K562 (cell line): Measurements from ENCODE around the gene GPATCH11. TPM values are rescaled to one million over a fixed set of nuclear protein-coding genes. Genes with fewer than 3 reads are reported as not detected.

Source experiments
- CEBPB ChIP-seq: fragments of 450-650 bp; IDR thresholded peaks from 2 replicates; pipeline ENCODE4 v1.6.1; 2016; ENCODE audit warnings: missing genetic modification characterization, missing compliant biosample characterization
- COPS2 ChIP-seq: fragments of 450-650 bp; conservative IDR thresholded peaks from 2 replicates; pipeline ENCODE4 v1.6.1; 2016; ENCODE audit warnings: mild to moderate bottlenecking, moderate library complexity
- E2F8 ChIP-seq: fragments of 450-650 bp; IDR thresholded peaks from 2 replicates; pipeline ENCODE4 v1.7.1; 2018; ENCODE audit warnings: mild to moderate bottlenecking, low read depth; ENCODE audit not compliant: partially characterized antibody
- FIP1L1 ChIP-seq: fragments of 200-400 bp; formaldehyde crosslinking; IDR thresholded peaks from 2 replicates; pipeline ENCODE4 v1.6.1; 2018; ENCODE audit warnings: mild to moderate bottlenecking, low read depth, low read length; ENCODE audit not compliant: poor library complexity, severe bottlenecking
- FOXJ3 ChIP-seq: sonication (generic); formaldehyde crosslinking; IDR thresholded peaks from 2 replicates; pipeline ENCODE4 v1.4.0; 2020; ENCODE audit warnings: mild to moderate bottlenecking, missing genetic modification reagents
- HEY1 ChIP-seq: fragments of 250-450 bp; sonication (Bioruptor Pico); IDR thresholded peaks from 2 replicates; pipeline ENCODE4 v1.5.0; 2020; ENCODE audit warnings: mild to moderate bottlenecking, moderate library complexity, borderline replicate concordance
- HNRNPK ChIP-seq: fragments of 200-400 bp; formaldehyde crosslinking; IDR thresholded peaks from one replicate; pipeline ENCODE4 v1.6.1; 2018; ENCODE audit warnings: mild to moderate bottlenecking, low read depth, low read length; ENCODE audit not compliant: poor library complexity, severe bottlenecking
- MCM2 ChIP-seq: fragments of 450-650 bp; IDR thresholded peaks from 2 replicates; pipeline ENCODE4 v1.6.1; 2017; ENCODE audit warnings: low read depth, mild to moderate bottlenecking
- MEF2A ChIP-seq: IDR thresholded peaks from 2 replicates; pipeline ENCODE4 v1.6.1; 2011; ENCODE audit warnings: low read depth, mild to moderate bottlenecking, low read length, moderate library complexity; ENCODE audit not compliant: control insufficient read depth
- MXD1 ChIP-seq: fragments of 250-450 bp; sonication (Bioruptor Pico); IDR thresholded peaks from 2 replicates; pipeline ENCODE4 v1.8.0; 2021; ENCODE audit warnings: borderline replicate concordance, mild to moderate bottlenecking, moderate library complexity; ENCODE audit not compliant: poor library complexity, severe bottlenecking
- NCOA4 ChIP-seq: fragments of 450-650 bp; IDR thresholded peaks from 2 replicates; pipeline ENCODE4 v1.6.1; 2018; ENCODE audit warnings: mild to moderate bottlenecking; ENCODE audit not compliant: partially characterized antibody
- POLR2H ChIP-seq: IDR thresholded peaks from 2 replicates; pipeline ENCODE4 v1.6.1; 2016; ENCODE audit warnings: missing genetic modification characterization, low read depth, mild to moderate bottlenecking, control low read depth, missing compliant biosample characterization, moderate library complexity
- TSC22D4 ChIP-seq: fragments of 450-650 bp; IDR thresholded peaks from 2 replicates; pipeline ENCODE4 v1.6.1; 2016; ENCODE audit warnings: missing genetic modification characterization, missing biosample characterization, control low read depth
- ZKSCAN8 ChIP-seq: fragments of 200-800 bp; sonication (Bioruptor generic); IDR thresholded peaks from 2 replicates; pipeline ENCODE4 v1.6.1; 2016; ENCODE audit warnings: missing genetic modification characterization, missing compliant biosample characterization
- ZNF695 ChIP-seq: fragments of 450-650 bp; formaldehyde crosslinking; IDR thresholded peaks from 2 replicates; pipeline ENCODE4 v1.4.0; 2020; ENCODE audit warnings: mild to moderate bottlenecking, moderate library complexity
- polyA plus RNA-seq, 8 experiments: library from polyadenylated mRNA; depleted of rRNA in 4 of 8; stranded (reverse) in 5 of 8; unstranded in 3 of 8; fragments of >200 nt; fragmentation: Nextera tagmentation in 2 of 8; fragmentation: Illumina TruSeq in 1 of 8; extraction: Ambion mirVana in 2 of 8; extraction: Trizol in 1 of 8; gene quantifications; 2 replicates each; pipeline versions ENCODE4 v1.2.1 to v1.2.3, GENCODE V29; 2011 to 2014; ENCODE audit warnings: inconsistent platforms in 1 of 8, missing spikeins in 1 of 8
- total RNA-seq, 7 experiments: library from RNA; depleted of rRNA in 6 of 7; stranded (reverse); fragments of >200 nt in 6 of 7; fragmentation: Illumina TruSeq in 2 of 7; extraction: Trizol in 2 of 7; gene quantifications; 2 replicates each; pipeline versions ENCODE4 v1.2.1 to v1.2.3, GENCODE V29; 2011 to 2021; ENCODE audit warnings: low replicate concordance in 1 of 7

The GPATCH11 gene
- total and polyA plus RNA-seq, 9 of the 15 experiments (the other 6 are each of a cell fraction or from before 2014, with no cell fraction given): 7.9 to 23.9 (median 15.2) TPM

- no peak for TF ChIP-seq FIP1L1
- TF ChIP-seq COPS2: no peak
- no peak for TF ChIP-seq HEY1
- no peak for TF ChIP-seq FOXJ3 (CRISPR knock-in tag)
- TF ChIP-seq POLR2H (tag): no peak
- TF ChIP-seq MEF2A: no peak
- TF ChIP-seq CEBPB: peak; percentile 96
- TF ChIP-seq MCM2: no peak
- TF ChIP-seq ZKSCAN8 (CRISPR knock-in tag): no peak
- no peak for TF ChIP-seq MXD1 (CRISPR knock-in tag)
- TF ChIP-seq ZNF695 (CRISPR knock-in tag): no peak
- no peak for TF ChIP-seq E2F8
- TF ChIP-seq TSC22D4: no peak
- no peak for TF ChIP-seq NCOA4
- TF ChIP-seq HNRNPK: no peak
Observed at GRCh38 chr2:37083873-37084794, at the start of gene GPATCH11, which contains the start of gene HEATR5B (continued).
